HepG2 (cell line): ENCODE data around the gene INF2. TPM values are rescaled to one million over a fixed set of nuclear protein-coding genes. Genes with fewer than 3 reads are reported as not detected.

Experiments used
- ATAC-seq: fragments of 200-7000 bp; cut with Tn5 transposase; 3 replicates; pipeline ENCODE4 v1.9.1; 2020; ENCODE audit warnings: mild to moderate bottlenecking, moderate library complexity
- BruUV-seq: library from RNA; stranded (reverse); fragments of 400-500 nt; replicated peaks from 2 replicates; lab custom pipeline; 2021; lab: Mats Ljungman, UMichigan
- CTCF ChIA-PET: fragments of 300-600 bp; formaldehyde crosslinking; extraction: SDS; loops from one replicate; lab custom pipeline; 2021; ENCODE audit warnings: low total read pairs, inconsistent platforms, low intra/inter-chr PET ratio; lab: Yijun Ruan, JAX
- POLR2A ChIA-PET: fragments of 350-600 bp; sonication (Branson Sonifier 250); formaldehyde crosslinking; loops from one replicate; lab custom pipeline; 2020; ENCODE audit warnings: antibody characterized with exemption, inconsistent platforms; lab: Yijun Ruan, JAX
- DNase-seq: peaks from one replicate; pipeline ENCODE4 v3.0.0-alpha.2; 2015; ENCODE audit warnings: low spot score
- FAIRE-seq: peaks from 3 replicates; lab custom pipeline; 2011; peaks lifted over from hg19 to GRCh38; lab: Jason Lieb, UNC
- H2AFZ ChIP-seq: one replicate; pipeline ENCODE4 v1.6.1; 2011; ENCODE audit warnings: low read length, inconsistent platforms
- H3K27ac ChIP-seq: fragments of 300-600 bp; 3 replicates; pipeline ENCODE4 v1.8.0; 2011; ENCODE audit warnings: mixed run types, mild to moderate bottlenecking, mixed read lengths, low read length, inconsistent platforms; ENCODE audit not compliant: insufficient read depth; ENCODE audit errors: extremely low read length
- H3K27me3 ChIP-seq, 2 experiments: fragments of 200-600 bp in 1 of 2; 2 replicates in 1 of 2; 3 replicates in 1 of 2; pipeline versions ENCODE4 v1.6.0 to v1.8.0; 2011; ENCODE audit warnings: low read length in 2 of 2, mild to moderate bottlenecking in 2 of 2, moderate library complexity in 2 of 2, inconsistent platforms in 1 of 2; ENCODE audit not compliant: insufficient read depth in 2 of 2, control insufficient read depth in 1 of 2
- H3K36me3 ChIP-seq, 2 experiments: fragments of 200-600 bp in 1 of 2; replicated peaks in 1 of 2; 2 replicates in 1 of 2; 3 replicates in 1 of 2; pipeline versions ENCODE4 v1.5.1 to v1.8.0; 2011; ENCODE audit warnings: low read length in 2 of 2, inconsistent platforms in 1 of 2; ENCODE audit not compliant: insufficient read depth in 2 of 2, control insufficient read depth in 1 of 2
- H3K4me1 ChIP-seq: 2 replicates; pipeline ENCODE4 v1.5.1; 2012; ENCODE audit warnings: low read length, inconsistent platforms; ENCODE audit not compliant: insufficient read depth
- H3K4me2 ChIP-seq: 2 replicates; pipeline ENCODE4 v1.6.0; 2011; ENCODE audit warnings: low read depth, low read length, inconsistent platforms
- H3K4me3 ChIP-seq, 3 experiments: fragments of 200-600 bp in 1 of 3; sonication (generic), shearing (Covaris generic) in 1 of 3; replicated peaks in 1 of 3; 2 replicates each; pipeline ENCODE4 v1.5.1; 2011 to 2016; ENCODE audit warnings: low read length in 3 of 3, inconsistent platforms in 2 of 3, low read depth in 2 of 3, mild to moderate bottlenecking in 2 of 3, control low read depth in 1 of 3, mixed read lengths in 1 of 3; ENCODE audit not compliant: insufficient read depth in 1 of 3
- H3K79me2 ChIP-seq: one replicate; pipeline ENCODE4 v1.6.1; 2011; ENCODE audit warnings: low read length, inconsistent platforms; ENCODE audit not compliant: insufficient read depth
- H3K9ac ChIP-seq: 2 replicates; pipeline ENCODE4 v1.6.0; 2011; ENCODE audit warnings: mild to moderate bottlenecking, low read depth, low read length, inconsistent platforms; ENCODE audit not compliant: insufficient read depth
- H3K9me3 ChIP-seq: 2 replicates; pipeline ENCODE4 v1.5.1; 2012; ENCODE audit warnings: mild to moderate bottlenecking, low read length
- H4K20me1 ChIP-seq: 2 replicates; pipeline ENCODE4 v1.6.0; 2011; ENCODE audit warnings: inconsistent platforms, mild to moderate bottlenecking, low read length, moderate library complexity; ENCODE audit not compliant: insufficient read depth
- BCL6 ChIP-seq: IDR thresholded peaks from 2 replicates; pipeline ENCODE4 v1.6.1; 2016; ENCODE audit warnings: missing genetic modification reagents, missing compliant biosample characterization
- BRF2 ChIP-seq: sonication (generic); formaldehyde crosslinking; IDR thresholded peaks from 2 replicates; pipeline ENCODE4 v1.8.1; 2022; ENCODE audit warnings: mild to moderate bottlenecking, missing genetic modification reagents
- KMT2B ChIP-seq: IDR thresholded peaks from 2 replicates; pipeline ENCODE4 v1.6.1; 2016; ENCODE audit warnings: missing genetic modification reagents, missing compliant biosample characterization
- LCORL ChIP-seq, 2 experiments: fragments of 450-650 bp in 1 of 2; sonication (generic) in 1 of 2; formaldehyde crosslinking in 1 of 2; IDR thresholded peaks; 2 replicates each; pipeline versions ENCODE4 v1.5.0 to v1.6.1; 2017 to 2020; ENCODE audit warnings: antibody characterized with exemption in 1 of 2, missing genetic modification reagents in 1 of 2
- NCOA1 ChIP-seq: sonication (generic); formaldehyde crosslinking; IDR thresholded peaks from 2 replicates; pipeline ENCODE4 v1.9.0; 2021; ENCODE audit warnings: missing genetic modification reagents
- NCOA2 ChIP-seq: sonication (generic); formaldehyde crosslinking; IDR thresholded peaks from 2 replicates; pipeline ENCODE4 v1.8.0; 2022; ENCODE audit warnings: inconsistent platforms
- PRPF4 ChIP-seq: fragments of 200-400 bp; formaldehyde crosslinking; IDR thresholded peaks from 2 replicates; pipeline ENCODE4 v1.6.1; 2016; ENCODE audit warnings: low read length, low read depth; ENCODE audit not compliant: poor library complexity, severe bottlenecking
- RBFOX2 ChIP-seq: fragments of 200-400 bp; formaldehyde crosslinking; IDR thresholded peaks from 2 replicates; pipeline ENCODE4 v1.6.1; 2017; ENCODE audit warnings: low read depth, mild to moderate bottlenecking, low read length
- SSRP1 ChIP-seq: IDR thresholded peaks from 2 replicates; pipeline ENCODE4 v1.6.1; 2016; ENCODE audit warnings: control low read depth
- ZBTB10 ChIP-seq: sonication (generic); formaldehyde crosslinking; IDR thresholded peaks from 2 replicates; pipeline ENCODE4 v1.4.0; 2020; ENCODE audit warnings: missing genetic modification reagents, borderline replicate concordance
- ZBTB14 ChIP-seq: sonication (generic); formaldehyde crosslinking; IDR thresholded peaks from 2 replicates; pipeline ENCODE4 v1.4.0; 2020; ENCODE audit warnings: missing genetic modification reagents
- ZBTB44 ChIP-seq: sonication (generic); formaldehyde crosslinking; IDR thresholded peaks from 2 replicates; pipeline ENCODE4 v1.4.0; 2020; ENCODE audit warnings: missing genetic modification reagents
- ZC3H4 ChIP-seq: sonication (generic); formaldehyde crosslinking; IDR thresholded peaks from 2 replicates; pipeline ENCODE4 v1.4.0; 2020; ENCODE audit warnings: missing genetic modification reagents, borderline replicate concordance
- ZNF263 ChIP-seq: sonication (generic); formaldehyde crosslinking; IDR thresholded peaks from 2 replicates; pipeline ENCODE4 v1.4.0; 2020; ENCODE audit warnings: missing genetic modification reagents
- ZNF331 ChIP-seq: sonication (generic); formaldehyde crosslinking; IDR thresholded peaks from 2 replicates; pipeline ENCODE4 v1.4.0; 2020; ENCODE audit warnings: missing genetic modification reagents
- WGBS: methylation state at CpG from one replicate; pipeline ENCODE4 v1.1.6; 2017; ENCODE audit warnings: low lambda C conversion rate; 5-methylcytosine and 5-hydroxymethylcytosine counted together
- in situ Hi-C: cut with HindIII; loops from 2 replicates; pipeline ENCODE4 v1.10.0; 2017; ENCODE audit warnings: low pct_unique_long_range_greater_than_20kb; ENCODE audit not compliant: extremely low pct_ligation_motif_present
- intact Hi-C: fragments of 100-400 bp; cut with micrococcal nuclease; formaldehyde crosslinking; loops from one replicate; pipeline ENCODE4 v1.10.0; 2022; ENCODE audit not compliant: unreplicated experiment
- polyA plus RNA-seq, 8 experiments: library from polyadenylated mRNA; depleted of rRNA in 3 of 8; stranded (reverse) in 7 of 8; unstranded in 1 of 8; fragments of >200 nt; fragmentation: Illumina TruSeq in 4 of 8; extraction: Trizol in 4 of 8; gene quantifications; 2 replicates each; pipeline versions ENCODE4 v1.2.1 to v1.2.3, GENCODE V29; 2011 to 2016; ENCODE audit warnings: low read depth in 4 of 8, missing spikeins in 1 of 8, mixed read lengths in 1 of 8; ENCODE audit not compliant: insufficient read depth in 1 of 8
- total RNA-seq, 5 experiments: library from RNA; depleted of rRNA; stranded (reverse); fragments of >200 nt; fragmentation: Illumina TruSeq; extraction: Trizol; gene quantifications; 2 replicates each; pipeline ENCODE4 v1.2.3, GENCODE V29; 2016; ENCODE audit warnings: low read depth in 1 of 5

INF2 gene
- total and polyA plus RNA-seq, 2 of the 13 experiments (the other 11 are each of a cell fraction or from before 2014, with no cell fraction given) = 16.4 to 26.4 TPM

- TF ChIP-seq ZBTB44 (CRISPR knock-in tag) (no peak), NCOA2 (CRISPR knock-in tag) (0 out of 2 replicates have a peak, but pooled peaks have one; percentile 32), BRF2 (CRISPR knock-in tag) (no peak), ZNF331 (CRISPR knock-in tag) (0 out of 2 replicates have a peak, but pooled peaks have one; percentile 48), BCL6 (CRISPR knock-in tag) (peak; percentile 6; the same call in 1 of the 2 replicates), KMT2B (CRISPR knock-in tag) (peak; percentile 52; the same call in 1 of the 2 replicates)
- TF ChIP-seq, all 625 proteins: peak for 174
Measured at GRCh38 chr14:104766863-104767633, 77.6 kb downstream of the INF2 start (continued).

- CTCF ChIA-PET = interaction anchor here (1.8 to 2.5 kb wide), 2 partner anchors 53 to 103 kb away, joined by 11 to 15 read pairs; no protein-coding TSS in a partner anchor
- no peak for FAIRE-seq
- peak overlapping the region; percentile 99 for H3K9ac ChIP-seq
- WGBS = 0% methylated on average over 5 of the region's 5 CpGs
- H2AFZ ChIP-seq = no peak overlapping the region
- no TSS peak for BruUV-seq
- H3K4me1 ChIP-seq = peaks cover 39% of the 10 kb centered on the region
- in situ Hi-C loops = loop anchor here (5.0 kb wide), 2 partner anchors 55 to 100 kb away; partner anchors contain the start of gene CEP170B
- H3K4me3 ChIP-seq = peak overlapping the region; percentile 65 to 78 (median 67)
- intact Hi-C loops = loop anchor here (2.0 kb wide), 1 partner anchor 15 kb away; the partner anchor contains the start of gene SIVA1
- no peak for ATAC-seq
- H3K36me3 ChIP-seq = peaks cover 11 to 17% of the 10 kb centered on the region in 2 experiments; a peak in 4 of 5 replicates
- peak overlapping the region; percentile 97 for H3K27ac ChIP-seq
- peaks cover 49% of the 10 kb centered on the region for H3K79me2 ChIP-seq
- H3K4me2 ChIP-seq = peak overlapping the region; percentile 93
- H3K27me3 ChIP-seq = no peaks in the 10 kb centered on the region; a peak in 1 of 5 replicates
- no peak for DNase-seq
- peaks cover 21% of the 10 kb centered on the region for H4K20me1 ChIP-seq
- H3K9me3 ChIP-seq = peaks cover 8% of the 10 kb centered on the region
- POLR2A ChIA-PET = interaction anchor here (0.9 to 4.1 kb wide), 13 partner anchors 15 to 102 kb away, joined by 3 to 72 read pairs (median 15); partner anchors contain the start of genes AKT1, CEP170B, SIVA1 and ZBTB42
- TF ChIP-seq SSRP1 (CRISPR knock-in tag) (peak; percentile 12; the same call in 1 of the 2 replicates), LCORL (IDR thresholded peaks at IDR 0.05) (no peak), LCORL (CRISPR knock-in tag; IDR thresholded peaks at IDR 0.05) (peak; percentile 12; the same call in 1 of the 2 replicates), ZNF263 (peak; percentile 47; the same call in 1 of the 2 replicates), RBFOX2 (peak; percentile 4; the same call in 1 of the 2 replicates), ZBTB10 (CRISPR knock-in tag) (0 out of 2 replicates have a peak, but pooled peaks have one; percentile 7), ZBTB14 (CRISPR knock-in tag) (no peak), PRPF4 (no peak), ZC3H4 (peak; percentile 57; the same call in 1 of the 2 replicates), NCOA1 (CRISPR knock-in tag) (peak; percentile 61; the same call in 1 of the 2 replicates)
Measured at GRCh38 chr14:104767634-104767918, 78.2 kb downstream of the INF2 start.
